GM12875 (cell line): ENCODE data around the gene PROCR.

ENCODE experiments used
- H3K4me3 ChIP-seq: one replicate; pipeline ENCODE4 v1.5.1; 2011; ENCODE audit warnings: low read depth, low read length, control low read depth
- TF ChIP-seq, protein P1 (sequence below): IDR thresholded peaks from 2 replicates; pipeline ENCODE4 v1.5.1; 2011; ENCODE audit warnings: low read depth, mild to moderate bottlenecking, control low read depth, inconsistent platforms, low read length, moderate library complexity, borderline replicate concordance; ENCODE audit not compliant: insufficient read depth

The PROCR gene

DNA sequence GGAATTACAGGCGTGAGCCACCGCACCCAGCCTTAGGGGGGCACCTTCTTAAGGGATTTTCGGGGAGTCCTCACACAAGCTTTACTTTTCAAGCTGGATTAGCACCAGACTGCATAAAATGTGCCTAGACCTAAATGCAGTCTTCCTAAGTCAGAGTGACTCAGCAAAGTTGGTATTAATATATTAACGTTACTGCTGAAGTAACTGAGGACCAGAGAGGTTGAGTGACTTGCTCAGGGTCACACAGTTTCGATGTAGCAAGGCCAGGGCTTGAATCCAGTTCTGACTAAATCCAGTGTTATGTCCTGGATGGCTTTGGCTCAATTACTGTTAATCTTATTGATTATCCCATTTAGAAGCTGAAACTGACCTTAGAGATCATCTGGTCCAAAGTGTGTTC lies 38.1 kb upstream of the PROCR start:
- no peak overlapping the region for H3K4me3 ChIP-seq
- TF ChIP-seq, protein P1, sequence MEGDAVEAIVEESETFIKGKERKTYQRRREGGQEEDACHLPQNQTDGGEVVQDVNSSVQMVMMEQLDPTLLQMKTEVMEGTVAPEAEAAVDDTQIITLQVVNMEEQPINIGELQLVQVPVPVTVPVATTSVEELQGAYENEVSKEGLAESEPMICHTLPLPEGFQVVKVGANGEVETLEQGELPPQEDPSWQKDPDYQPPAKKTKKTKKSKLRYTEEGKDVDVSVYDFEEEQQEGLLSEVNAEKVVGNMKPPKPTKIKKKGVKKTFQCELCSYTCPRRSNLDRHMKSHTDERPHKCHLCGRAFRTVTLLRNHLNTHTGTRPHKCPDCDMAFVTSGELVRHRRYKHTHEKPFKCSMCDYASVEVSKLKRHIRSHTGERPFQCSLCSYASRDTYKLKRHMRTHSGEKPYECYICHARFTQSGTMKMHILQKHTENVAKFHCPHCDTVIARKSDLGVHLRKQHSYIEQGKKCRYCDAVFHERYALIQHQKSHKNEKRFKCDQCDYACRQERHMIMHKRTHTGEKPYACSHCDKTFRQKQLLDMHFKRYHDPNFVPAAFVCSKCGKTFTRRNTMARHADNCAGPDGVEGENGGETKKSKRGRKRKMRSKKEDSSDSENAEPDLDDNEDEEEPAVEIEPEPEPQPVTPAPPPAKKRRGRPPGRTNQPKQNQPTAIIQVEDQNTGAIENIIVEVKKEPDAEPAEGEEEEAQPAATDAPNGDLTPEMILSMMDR, result no peak

DNA sequence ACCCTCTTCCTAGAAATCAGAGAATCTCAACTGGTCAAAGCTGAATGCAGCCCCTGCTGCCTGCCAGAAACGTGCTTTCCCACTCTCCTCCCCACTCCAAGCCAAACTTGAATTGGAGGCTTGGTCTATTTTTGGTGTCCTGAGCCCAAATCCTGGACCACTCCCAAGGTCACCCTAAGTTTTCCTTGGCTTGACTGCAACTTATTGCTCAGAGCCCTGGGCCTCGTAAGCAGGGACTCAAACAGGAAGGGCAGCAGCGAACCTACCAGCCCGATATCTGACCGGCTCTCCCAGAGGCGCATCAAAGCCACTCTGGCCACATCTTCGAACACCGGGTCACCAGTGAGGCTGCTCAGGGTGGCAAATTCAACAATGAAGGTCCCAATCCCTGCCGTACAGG lies 37.4 kb upstream of the PROCR start:
- no peak overlapping the region for H3K4me3 ChIP-seq
- TF ChIP-seq, protein P1, result no peak

DNA sequence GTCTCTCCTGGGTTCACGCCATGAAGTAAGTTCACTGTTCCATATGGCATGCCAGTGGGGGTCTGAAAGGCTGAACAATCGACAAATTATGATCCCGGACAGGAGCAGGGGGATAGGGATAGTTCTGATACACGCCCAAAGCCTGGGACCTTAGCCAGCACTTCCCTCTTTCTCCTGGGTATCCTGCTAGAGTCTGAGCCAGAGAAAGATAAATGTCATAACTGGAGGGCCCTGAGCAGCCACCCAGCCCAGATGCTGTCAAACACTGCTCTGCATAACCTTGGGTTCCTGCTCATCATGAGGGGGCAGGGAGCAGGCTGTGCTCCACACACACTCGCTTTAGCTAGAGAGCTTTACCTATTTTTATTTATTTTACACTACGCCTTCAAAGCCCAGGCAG lies 37.0 kb upstream of the PROCR start:
- TF ChIP-seq, protein P1, result no peak

DNA sequence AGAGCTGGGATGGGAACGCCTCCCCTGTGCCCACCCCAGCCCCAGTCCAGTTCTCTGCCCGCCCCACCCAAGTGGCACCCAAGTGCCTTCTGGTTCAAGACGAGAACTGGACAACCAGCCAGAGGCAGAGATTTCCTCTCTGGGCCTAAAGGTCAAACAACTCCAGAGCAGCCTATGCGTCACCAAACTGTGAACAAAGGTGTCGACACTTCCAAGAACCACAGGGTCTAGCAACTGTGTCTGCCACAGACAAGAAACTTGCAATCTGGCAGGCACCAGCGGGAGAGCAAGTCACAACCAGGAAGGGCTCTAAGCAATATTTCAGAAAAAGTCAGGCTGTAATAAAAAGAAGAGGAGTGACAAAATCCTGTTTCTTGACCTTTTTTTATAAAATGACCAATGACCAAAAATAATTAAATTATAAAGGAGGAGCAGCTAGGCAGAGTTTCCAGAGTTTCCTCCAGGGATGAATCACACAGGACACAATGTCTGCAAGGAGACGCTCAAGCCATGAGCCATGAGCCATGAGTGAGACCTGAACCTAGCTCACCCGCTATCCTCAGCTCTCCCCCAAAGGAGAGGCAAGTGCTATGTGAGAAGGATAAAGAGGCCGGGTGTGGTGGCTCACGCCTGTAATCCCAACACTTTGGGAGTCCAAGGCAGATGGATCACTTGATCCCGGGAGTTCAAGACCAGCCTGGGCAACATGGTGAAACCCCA lies 35.8 kb upstream of the PROCR start:
- TF ChIP-seq, protein P1, result no peak
- no peak overlapping the region for H3K4me3 ChIP-seq

More for the DNA sequence above, 37.0 kb upstream of the PROCR start:
- H3K4me3 ChIP-seq, result no peak overlapping the region

DNA sequence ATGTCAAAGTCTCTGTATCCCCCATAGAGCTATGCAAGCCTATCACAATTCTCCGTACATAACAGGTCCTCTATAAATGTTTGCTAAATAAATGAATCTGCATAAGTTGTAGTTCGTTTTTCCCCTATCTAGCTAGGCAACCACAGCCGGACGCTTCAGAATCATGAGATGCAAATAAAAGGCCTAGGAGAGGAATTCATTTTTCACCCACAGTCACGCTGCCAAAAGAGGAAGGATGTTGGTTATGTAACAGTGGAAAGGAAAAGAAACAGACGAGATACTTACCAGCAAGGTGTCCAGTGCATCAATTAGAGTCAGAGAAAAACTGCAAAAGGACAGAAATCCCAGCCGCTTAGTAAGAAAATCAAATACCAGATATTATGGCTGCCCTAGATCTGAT lies 27.2 kb upstream of the PROCR start:
- TF ChIP-seq, protein P1, result no peak

DNA sequence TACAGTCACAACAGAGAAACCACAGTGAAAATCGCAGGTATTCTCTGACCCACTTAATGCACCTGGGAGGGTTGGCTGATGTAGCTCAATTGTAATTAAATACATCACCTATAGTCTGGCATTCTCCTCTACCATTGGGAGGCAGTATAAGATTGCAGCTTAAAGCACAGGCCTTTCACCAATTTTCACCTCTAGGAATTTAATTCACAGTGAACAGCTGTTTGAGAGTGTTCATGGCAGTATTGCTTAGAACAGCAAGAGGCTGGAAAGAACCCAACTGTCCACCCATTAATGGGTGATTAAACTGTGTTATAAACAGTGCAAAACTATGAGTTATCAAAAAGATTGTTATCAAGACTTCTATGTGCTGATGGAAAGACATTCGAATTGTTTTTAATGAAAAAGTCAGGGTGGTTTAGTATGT lies 26.7 kb upstream of the PROCR start:
- no peak overlapping the region for H3K4me3 ChIP-seq
- TF ChIP-seq, protein P1, result peak; percentile 63

More for the DNA sequence above, 27.2 kb upstream of the PROCR start:
- H3K4me3 ChIP-seq, result no peak overlapping the region

DNA sequence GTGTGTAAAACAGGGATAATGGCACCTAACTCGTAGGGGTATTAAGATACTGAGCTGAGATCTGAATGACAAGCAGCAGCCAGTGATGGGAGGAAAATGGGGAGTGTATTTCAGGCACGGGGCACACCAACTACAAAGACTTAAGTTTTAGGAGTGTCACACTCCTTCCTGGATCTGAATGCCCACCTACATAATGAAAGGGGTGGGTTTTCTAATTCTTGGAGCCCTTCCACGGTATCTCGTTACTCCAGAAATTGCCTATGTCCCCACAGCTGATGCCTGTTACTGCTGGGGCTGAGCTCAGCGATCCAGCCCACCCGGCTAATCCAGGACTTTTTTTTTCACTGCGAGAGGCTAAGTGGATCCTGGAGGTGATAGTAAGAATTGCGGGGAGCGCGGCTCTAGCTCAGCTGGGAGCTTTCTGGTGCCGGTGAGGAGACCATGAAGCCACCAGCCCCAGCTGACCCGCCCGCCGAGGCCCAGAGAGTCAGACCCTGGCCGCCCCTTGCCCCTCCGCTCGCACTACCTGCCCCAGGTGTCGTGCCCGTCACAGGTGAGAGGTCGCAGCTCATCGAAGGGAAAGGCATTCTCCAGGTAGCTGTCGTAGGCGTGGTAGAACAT lies 25.5 kb upstream of the PROCR start:
- peak overlapping the region; percentile 63 for H3K4me3 ChIP-seq
- TF ChIP-seq, protein P1, result no peak
